Measurements from ENCODE around the gene PC.

DNA sequence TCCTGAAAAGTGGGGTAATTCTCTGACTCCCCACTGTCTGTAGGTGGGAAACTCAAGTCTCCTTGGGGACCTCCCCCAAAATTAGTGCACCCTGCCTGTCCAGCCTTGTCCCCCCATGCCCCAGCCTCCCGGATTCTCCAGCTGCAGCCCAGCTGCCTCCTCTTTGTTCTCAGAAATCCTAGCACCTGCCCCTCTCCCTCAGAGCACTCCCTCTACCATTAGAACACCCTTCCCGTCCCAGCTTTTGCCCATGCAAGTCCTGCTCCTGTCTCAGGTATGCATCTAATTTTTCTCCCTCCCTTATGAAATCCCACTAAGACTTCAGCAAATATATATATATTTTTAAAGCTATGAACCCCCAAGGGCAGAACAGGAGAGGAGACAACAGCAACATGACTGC, 64.0 kb downstream of the PC start:
- TF ChIP-seq, protein P1, sequence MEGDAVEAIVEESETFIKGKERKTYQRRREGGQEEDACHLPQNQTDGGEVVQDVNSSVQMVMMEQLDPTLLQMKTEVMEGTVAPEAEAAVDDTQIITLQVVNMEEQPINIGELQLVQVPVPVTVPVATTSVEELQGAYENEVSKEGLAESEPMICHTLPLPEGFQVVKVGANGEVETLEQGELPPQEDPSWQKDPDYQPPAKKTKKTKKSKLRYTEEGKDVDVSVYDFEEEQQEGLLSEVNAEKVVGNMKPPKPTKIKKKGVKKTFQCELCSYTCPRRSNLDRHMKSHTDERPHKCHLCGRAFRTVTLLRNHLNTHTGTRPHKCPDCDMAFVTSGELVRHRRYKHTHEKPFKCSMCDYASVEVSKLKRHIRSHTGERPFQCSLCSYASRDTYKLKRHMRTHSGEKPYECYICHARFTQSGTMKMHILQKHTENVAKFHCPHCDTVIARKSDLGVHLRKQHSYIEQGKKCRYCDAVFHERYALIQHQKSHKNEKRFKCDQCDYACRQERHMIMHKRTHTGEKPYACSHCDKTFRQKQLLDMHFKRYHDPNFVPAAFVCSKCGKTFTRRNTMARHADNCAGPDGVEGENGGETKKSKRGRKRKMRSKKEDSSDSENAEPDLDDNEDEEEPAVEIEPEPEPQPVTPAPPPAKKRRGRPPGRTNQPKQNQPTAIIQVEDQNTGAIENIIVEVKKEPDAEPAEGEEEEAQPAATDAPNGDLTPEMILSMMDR (conservative IDR thresholded peaks at IDR 0.05; ENCODE audit: low read depth, low read length), result no peak
- no peak for TF ChIP-seq EZH2 (IDR thresholded peaks at IDR 0.05; ENCODE audit: borderline replicate concordance, low read depth, low read length, poor library complexity, severe bottlenecking)

Data from A673 (cell line).